Keratinocyte (primary cell): Measurements from ENCODE around the gene DAP3.

Experiments used
- CTCF ChIP-seq, 3 experiments: IDR thresholded peaks in 1 of 3; conservative IDR thresholded peaks in 1 of 3; optimal IDR thresholded peaks in 1 of 3; 2 replicates in 2 of 3; 3 replicates in 1 of 3; pipeline versions ENCODE3 to v1.5.1; 2011; ENCODE audit warnings: low read length in 3 of 3, mild to moderate bottlenecking in 3 of 3, moderate library complexity in 2 of 3, control low read depth in 1 of 3, inconsistent platforms in 1 of 3; ENCODE audit not compliant: insufficient read depth in 2 of 3; ENCODE audit errors: extremely low read depth in 1 of 3
- EZH2 ChIP-seq: IDR thresholded peaks from one replicate; pipeline ENCODE4 v1.6.1; 2012; ENCODE audit warnings: inconsistent platforms, mild to moderate bottlenecking, low read length, moderate library complexity

- no peak for TF ChIP-seq CTCF (optimal IDR thresholded peaks at IDR 0.05 in 1 of 3, IDR thresholded peaks at IDR 0.05 in 1 of 3, conservative IDR thresholded peaks at IDR 0.05 in 1 of 3; ENCODE audit: extremely low read depth in 1 of 3, insufficient read depth in 2 of 3, low read length in 3 of 3)
- TF ChIP-seq EZH2, result no peak
These were observed 42.6 kb upstream of the DAP3 start for GRCh38 chr1:155646307-155646706.
